ENCODE measurements around the gene AKAP8L.
"Not testable (repeated sequence)": the region's sequence is repeated elsewhere in the genome, so short reads cannot be mapped to it uniquely, and the experiment has no call there.

The AKAP8L gene

GRCh38 chr19:15365264-15365663, 53.5 kb downstream of the AKAP8L start:
- no peak for TF ChIP-seq ZNF274 (IDR thresholded peaks at IDR 0.05; ENCODE audit: low read depth, low read length)
- H3K4me3 ChIP-seq (ENCODE audit: low read length): no peak overlapping the region

- not testable (repeated sequence) for H3K4me3 ChIP-seq (ENCODE audit: low read length)
These were observed 55.0 kb downstream of the AKAP8L start for GRCh38 chr19:15363791-15364190.

GRCh38 chr19:15363048-15363447, 55.7 kb downstream of the AKAP8L start:
- not testable (repeated sequence) for H3K4me3 ChIP-seq (ENCODE audit: low read length)

- H3K4me3 ChIP-seq (ENCODE audit: low read length): not testable (repeated sequence)
These were observed 58.8 kb downstream of the AKAP8L start for GRCh38 chr19:15360015-15360414.

GRCh38 chr19:15358918-15359317, 59.9 kb downstream of the AKAP8L start:
- H3K4me3 ChIP-seq (ENCODE audit: low read length): no peak overlapping the region
- TF ChIP-seq ZNF274 (IDR thresholded peaks at IDR 0.05; ENCODE audit: low read depth, low read length): no peak

GRCh38 chr19:15357906-15358305, 60.9 kb downstream of the AKAP8L start:
- TF ChIP-seq ZNF274 (IDR thresholded peaks at IDR 0.05; ENCODE audit: low read depth, low read length): no peak
- H3K4me3 ChIP-seq (ENCODE audit: low read length): no peak overlapping the region

GRCh38 chr19:15354566-15355296, 64.1 kb downstream of the AKAP8L start:
- H3K4me3 ChIP-seq (ENCODE audit: low read length): no peak overlapping the region
- no peak for TF ChIP-seq ZNF274 (IDR thresholded peaks at IDR 0.05; ENCODE audit: low read depth, low read length)

GRCh38 chr19:15353908-15354307, 64.9 kb downstream of the AKAP8L start:
- TF ChIP-seq ZNF274 (IDR thresholded peaks at IDR 0.05; ENCODE audit: low read depth, low read length): no peak
- no peak overlapping the region for H3K4me3 ChIP-seq (ENCODE audit: low read length)

- H3K4me3 ChIP-seq (ENCODE audit: low read length): not testable (repeated sequence)
These were observed 66.3 kb downstream of the AKAP8L start for GRCh38 chr19:15352535-15352934.

GRCh38 chr19:15341328-15341727, 77.5 kb downstream of the AKAP8L start:
- not testable (repeated sequence) for H3K4me3 ChIP-seq (ENCODE audit: low read length)

- H3K4me3 ChIP-seq (ENCODE audit: low read length): no peak overlapping the region
- no peak for TF ChIP-seq ZNF274 (IDR thresholded peaks at IDR 0.05; ENCODE audit: low read depth, low read length)
These were observed 78.7 kb downstream of the AKAP8L start for GRCh38 chr19:15340086-15340485.

- H3K4me3 ChIP-seq (ENCODE audit: low read length): no peak overlapping the region
- no peak for TF ChIP-seq ZNF274 (IDR thresholded peaks at IDR 0.05; ENCODE audit: low read depth, low read length)
These were observed 81.6 kb downstream of the AKAP8L start for GRCh38 chr19:15337202-15337601.

GRCh38 chr19:15335992-15336391, 82.8 kb downstream of the AKAP8L start:
- H3K4me3 ChIP-seq (ENCODE audit: low read length): not testable (repeated sequence)

- TF ChIP-seq ZNF274 (IDR thresholded peaks at IDR 0.05; ENCODE audit: low read depth, low read length): no peak
- peak within 1 kb of the TSS; percentile 98 for H3K4me3 ChIP-seq (ENCODE audit: low read length)
These were observed 86.3 kb downstream of the AKAP8L start, which contains the start of gene BRD4 for GRCh38 chr19:15332311-15332996. TSS of gene BRD4 (minus strand) at chr19:15332539. CDS start at chr19:15273099, 59,440 bp downstream.

GRCh38 chr19:15331419-15332310, 87.1 kb downstream of the AKAP8L start:
- TF ChIP-seq ZNF274 (IDR thresholded peaks at IDR 0.05; ENCODE audit: low read depth, low read length): no peak
- H3K4me3 ChIP-seq (ENCODE audit: low read length): peak overlapping the region; percentile 98

Measured in GM08714 (cell line).